Glutamatergic neuron (in vitro differentiated cells): ENCODE data around the gene C1QL3. TPM values are rescaled to one million over a fixed set of nuclear protein-coding genes. Genes with fewer than 3 reads are reported as not detected.

Source experiments
- DNase-seq: peaks from one replicate; pipeline ENCODE4 v3.0.0; 2022
- H3K27ac Mint-ChIP-seq: one replicate; pipeline ENCODE4 v1.8.0; 2020; ENCODE audit warnings: mild to moderate bottlenecking, mixed read lengths, inconsistent platforms; ENCODE audit not compliant: unreplicated experiment
- H3K27me3 Mint-ChIP-seq: one replicate; pipeline ENCODE4 v1.8.0; 2020; ENCODE audit warnings: mild to moderate bottlenecking, moderate library complexity, mixed read lengths, inconsistent platforms; ENCODE audit not compliant: unreplicated experiment
- H3K36me3 Mint-ChIP-seq: one replicate; pipeline ENCODE4 v1.8.0; 2020; ENCODE audit warnings: mild to moderate bottlenecking, mixed read lengths, inconsistent platforms; ENCODE audit not compliant: unreplicated experiment
- H3K4me1 Mint-ChIP-seq: one replicate; pipeline ENCODE4 v1.8.0; 2020; ENCODE audit warnings: mild to moderate bottlenecking, low read depth, mixed read lengths, inconsistent platforms; ENCODE audit not compliant: unreplicated experiment
- H3K4me3 Mint-ChIP-seq: one replicate; pipeline ENCODE4 v1.8.0; 2020; ENCODE audit warnings: mild to moderate bottlenecking, mixed read lengths, inconsistent platforms; ENCODE audit not compliant: unreplicated experiment
- H3K9me3 Mint-ChIP-seq: one replicate; pipeline ENCODE4 v1.8.0; 2020; ENCODE audit warnings: mild to moderate bottlenecking, moderate library complexity, mixed read lengths, inconsistent platforms; ENCODE audit not compliant: unreplicated experiment
- total RNA-seq: library from RNA; stranded (reverse); fragmentation: NEBNext Ultra II Directional; extraction: Animal tissue kit (Norgen Biotek cat#: 25700); gene quantifications from one replicate; pipeline ENCODE4 v1.2.1, GENCODE V29; 2021; ENCODE audit not compliant: unreplicated experiment
- TF ChIP-seq, protein P1 (sequence below): fragments of 200-600 bp; sonication (generic); IDR thresholded peaks from one replicate; pipeline ENCODE4 v1.5.0; 2021; ENCODE audit not compliant: partially characterized antibody, unreplicated experiment

C1QL3 gene
- total RNA-seq, 1 donor from 2014 or later = not detected

DNA sequence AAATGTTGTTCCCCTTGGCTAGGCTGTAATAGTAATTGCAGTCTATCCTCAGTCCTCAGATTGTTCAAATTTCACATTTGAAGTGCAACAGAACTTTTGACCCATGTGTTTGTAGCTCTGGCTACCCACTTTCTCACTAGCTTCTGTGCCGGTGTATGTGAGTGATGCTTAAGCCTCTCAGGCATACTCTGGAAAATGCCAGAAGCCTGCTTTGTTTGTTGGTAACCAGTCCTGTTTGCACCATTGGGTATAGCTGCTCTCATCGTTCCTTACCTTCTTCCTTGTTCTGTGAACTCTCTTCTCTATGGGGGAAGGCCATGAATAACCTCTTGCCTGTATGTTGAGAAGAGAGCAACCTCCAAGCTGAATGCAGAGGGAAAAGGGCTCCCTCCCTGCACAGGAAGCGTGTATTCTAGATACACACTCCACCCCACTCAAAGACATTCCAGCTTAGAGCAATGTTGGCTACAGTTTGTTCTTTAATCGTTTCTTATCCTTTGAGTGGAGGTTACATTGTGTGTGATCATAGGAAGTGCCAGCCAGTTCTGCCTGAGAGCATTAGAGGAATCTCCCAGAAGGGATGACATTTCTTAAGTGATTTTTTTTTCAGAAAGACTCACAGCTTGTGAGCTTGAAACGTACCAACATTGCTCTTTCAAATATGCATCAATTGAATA is 40.5 kb downstream of the C1QL3 start:
- TF ChIP-seq, protein P1, sequence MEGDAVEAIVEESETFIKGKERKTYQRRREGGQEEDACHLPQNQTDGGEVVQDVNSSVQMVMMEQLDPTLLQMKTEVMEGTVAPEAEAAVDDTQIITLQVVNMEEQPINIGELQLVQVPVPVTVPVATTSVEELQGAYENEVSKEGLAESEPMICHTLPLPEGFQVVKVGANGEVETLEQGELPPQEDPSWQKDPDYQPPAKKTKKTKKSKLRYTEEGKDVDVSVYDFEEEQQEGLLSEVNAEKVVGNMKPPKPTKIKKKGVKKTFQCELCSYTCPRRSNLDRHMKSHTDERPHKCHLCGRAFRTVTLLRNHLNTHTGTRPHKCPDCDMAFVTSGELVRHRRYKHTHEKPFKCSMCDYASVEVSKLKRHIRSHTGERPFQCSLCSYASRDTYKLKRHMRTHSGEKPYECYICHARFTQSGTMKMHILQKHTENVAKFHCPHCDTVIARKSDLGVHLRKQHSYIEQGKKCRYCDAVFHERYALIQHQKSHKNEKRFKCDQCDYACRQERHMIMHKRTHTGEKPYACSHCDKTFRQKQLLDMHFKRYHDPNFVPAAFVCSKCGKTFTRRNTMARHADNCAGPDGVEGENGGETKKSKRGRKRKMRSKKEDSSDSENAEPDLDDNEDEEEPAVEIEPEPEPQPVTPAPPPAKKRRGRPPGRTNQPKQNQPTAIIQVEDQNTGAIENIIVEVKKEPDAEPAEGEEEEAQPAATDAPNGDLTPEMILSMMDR = no peak
- H3K36me3 Mint-ChIP-seq = no peaks in the 10 kb centered on the region
- no peak overlapping the region for H3K4me3 Mint-ChIP-seq
- peaks cover 12% of the 10 kb centered on the region for H3K4me1 Mint-ChIP-seq
- no peaks in the 10 kb centered on the region for H3K9me3 Mint-ChIP-seq
- peak overlapping the region; percentile 60 for H3K27ac Mint-ChIP-seq
- no peak for DNase-seq
- H3K27me3 Mint-ChIP-seq = no peaks in the 10 kb centered on the region

DNA sequence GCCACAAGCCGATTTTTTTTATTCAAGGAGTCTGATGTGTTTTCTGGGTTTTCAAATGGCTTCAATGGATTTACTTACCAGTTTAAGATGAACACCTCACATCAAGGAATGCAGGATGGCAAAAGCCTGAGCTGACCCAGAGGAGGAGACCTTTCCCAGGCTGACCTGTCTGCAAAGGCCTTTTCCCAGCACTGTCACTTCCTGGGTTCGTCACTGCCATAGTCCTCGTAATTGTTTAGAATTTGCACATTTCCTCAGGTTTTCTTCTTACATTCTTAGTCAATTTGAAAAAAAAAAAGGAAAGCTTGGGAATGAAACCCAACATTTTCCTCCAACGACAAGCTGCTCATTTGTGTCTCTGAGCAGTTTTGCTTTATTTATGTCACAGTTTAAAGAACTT is 42.9 kb downstream of the C1QL3 start:
- H3K36me3 Mint-ChIP-seq = no peaks in the 10 kb centered on the region
- no peaks in the 10 kb centered on the region for H3K27me3 Mint-ChIP-seq
- TF ChIP-seq, protein P1 = no peak
- no peak overlapping the region for H3K27ac Mint-ChIP-seq
- no peak for DNase-seq
- H3K4me1 Mint-ChIP-seq = peaks cover 12% of the 10 kb centered on the region
- H3K4me3 Mint-ChIP-seq = no peak overlapping the region
- no peaks in the 10 kb centered on the region for H3K9me3 Mint-ChIP-seq

DNA sequence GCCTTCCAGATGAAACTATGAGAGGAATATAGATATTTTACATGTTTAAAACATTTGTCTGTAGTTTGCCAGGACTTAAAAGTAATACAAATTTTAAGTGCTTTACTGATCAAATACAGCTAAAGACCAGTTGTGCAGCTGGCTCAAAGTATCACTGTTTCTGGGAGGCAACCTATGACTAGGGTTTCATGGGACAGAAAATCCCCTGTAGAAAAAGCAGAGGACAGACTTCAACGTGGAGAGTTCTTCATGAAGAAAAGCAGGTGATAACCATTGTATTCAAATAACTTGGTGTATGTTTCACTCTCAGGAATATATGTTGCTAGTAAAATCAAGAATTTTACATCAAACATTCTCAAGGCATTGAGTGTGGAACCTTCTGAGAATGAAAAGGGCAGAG is 43.9 kb downstream of the C1QL3 start:
- Mint-ChIP-seq H3K27me3 (no peaks in the 10 kb centered on the region), H3K4me1 (peaks cover 12% of the 10 kb centered on the region), H3K9me3 (no peaks in the 10 kb centered on the region), H3K36me3 (no peaks in the 10 kb centered on the region), H3K4me3 (no peak overlapping the region), H3K27ac (no peak overlapping the region)
- TF ChIP-seq, protein P1 = no peak
- DNase-seq = no peak

DNA sequence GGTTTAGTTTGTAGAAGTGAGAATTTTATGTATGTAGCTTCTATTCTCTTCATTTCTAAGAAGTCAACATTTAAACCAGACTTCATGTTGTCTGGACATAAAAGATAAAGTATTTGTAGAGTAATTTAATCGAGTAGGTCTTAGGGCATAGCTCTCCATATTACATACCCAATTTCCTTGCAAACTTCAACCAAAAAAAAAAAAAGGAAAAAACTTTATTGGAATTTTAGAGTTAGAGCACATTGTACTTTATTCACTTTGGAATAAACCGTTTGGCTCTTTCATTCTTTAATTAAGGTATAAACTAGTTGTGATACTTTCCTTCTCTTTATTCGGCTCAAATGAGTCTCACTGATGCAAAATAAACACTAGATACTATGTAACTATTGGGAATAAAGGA is 48.9 kb downstream of the C1QL3 start:
- no peak overlapping the region for H3K27ac Mint-ChIP-seq
- H3K9me3 Mint-ChIP-seq = no peaks in the 10 kb centered on the region
- no peaks in the 10 kb centered on the region for H3K36me3 Mint-ChIP-seq
- H3K4me3 Mint-ChIP-seq = no peak overlapping the region
- TF ChIP-seq, protein P1 = no peak
- H3K27me3 Mint-ChIP-seq = no peaks in the 10 kb centered on the region
- no peaks in the 10 kb centered on the region for H3K4me1 Mint-ChIP-seq
- DNase-seq = no peak

DNA sequence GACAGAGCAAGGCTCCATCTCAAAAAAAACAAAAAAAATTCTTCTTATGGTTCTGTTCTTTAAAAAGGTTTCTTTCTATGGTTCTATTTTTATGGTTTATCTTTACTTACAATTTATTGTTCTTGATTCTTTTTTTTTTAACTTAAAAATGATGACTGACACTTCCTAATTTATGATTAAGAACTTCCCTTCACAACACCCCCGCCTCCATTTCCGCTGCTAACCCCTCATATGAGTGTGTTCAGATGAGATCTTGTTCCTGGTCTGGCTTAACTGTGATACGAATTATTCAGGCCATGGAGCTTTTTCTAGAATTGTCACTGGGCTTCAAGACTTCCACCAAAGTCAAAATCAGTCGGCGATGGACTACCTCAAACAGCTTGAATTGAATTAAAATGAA is 50.9 kb downstream of the C1QL3 start:
- no peaks in the 10 kb centered on the region for H3K27me3 Mint-ChIP-seq
- TF ChIP-seq, protein P1 = no peak
- H3K4me1 Mint-ChIP-seq = no peaks in the 10 kb centered on the region
- no peaks in the 10 kb centered on the region for H3K36me3 Mint-ChIP-seq
- DNase-seq = no peak
- H3K4me3 Mint-ChIP-seq = no peak overlapping the region
- H3K27ac Mint-ChIP-seq = no peak overlapping the region
- H3K9me3 Mint-ChIP-seq = no peaks in the 10 kb centered on the region
